GM06990 (cell line): Measurements from ENCODE around the gene FOXD4L3.
"Not testable (repeated sequence)": the region's sequence is repeated elsewhere in the genome, so short reads cannot be mapped to it uniquely, and the experiment has no call there.

ENCODE experiments used
- DNase-seq: peaks from one replicate; pipeline ENCODE4 v3.0.0-alpha.2; 2011; ENCODE audit not compliant: insufficient read length; ENCODE audit errors: extremely low read depth
- H3K27me3 ChIP-seq: replicated peaks from 2 replicates; pipeline ENCODE4 v1.6.0; 2011; ENCODE audit warnings: low read length; ENCODE audit not compliant: control insufficient read depth, insufficient read depth
- H3K36me3 ChIP-seq: 2 replicates; pipeline ENCODE4 v1.5.1; 2011; ENCODE audit warnings: low read length; ENCODE audit not compliant: control insufficient read depth, insufficient read depth
- H3K4me3 ChIP-seq: replicated peaks from 2 replicates; pipeline ENCODE4 v1.5.1; 2011; ENCODE audit warnings: low read depth, mild to moderate bottlenecking, control low read depth, low read length

The FOXD4L3 gene

DNA sequence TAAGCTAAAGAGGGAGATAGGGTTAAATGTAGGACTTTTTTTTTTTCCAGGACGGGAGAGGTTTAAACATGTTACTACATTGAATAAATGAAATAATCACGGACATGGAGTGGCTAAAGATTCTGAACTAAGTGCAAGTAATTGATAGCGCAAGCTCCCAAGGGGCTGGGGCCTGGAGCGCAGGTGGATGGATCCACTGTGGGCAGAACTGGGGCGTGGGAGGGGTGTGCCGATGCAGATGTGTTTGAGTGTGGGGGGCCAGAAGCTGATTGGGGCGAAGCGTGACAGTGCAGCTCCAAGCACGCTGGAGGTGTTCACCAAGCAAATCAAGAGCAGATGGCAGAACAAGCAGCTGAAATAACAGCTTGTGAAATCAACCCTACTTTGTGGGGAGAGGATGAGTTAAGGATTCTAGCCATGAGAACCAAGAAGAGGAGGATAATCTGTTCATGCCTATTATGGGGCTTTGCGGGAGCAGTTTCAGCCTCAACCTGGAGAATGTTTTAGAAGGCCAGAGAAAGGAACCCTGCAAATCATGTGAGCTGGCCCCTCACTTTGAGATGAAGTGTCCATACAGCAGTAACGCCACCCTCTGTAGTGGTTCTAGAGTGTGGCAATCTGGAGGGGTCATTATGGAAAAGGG, 28.0 kb downstream of the FOXD4L3 start:
- H3K4me3 ChIP-seq, H3K36me3 ChIP-seq, H3K27me3 ChIP-seq, DNase-seq: not testable (repeated sequence)

DNA sequence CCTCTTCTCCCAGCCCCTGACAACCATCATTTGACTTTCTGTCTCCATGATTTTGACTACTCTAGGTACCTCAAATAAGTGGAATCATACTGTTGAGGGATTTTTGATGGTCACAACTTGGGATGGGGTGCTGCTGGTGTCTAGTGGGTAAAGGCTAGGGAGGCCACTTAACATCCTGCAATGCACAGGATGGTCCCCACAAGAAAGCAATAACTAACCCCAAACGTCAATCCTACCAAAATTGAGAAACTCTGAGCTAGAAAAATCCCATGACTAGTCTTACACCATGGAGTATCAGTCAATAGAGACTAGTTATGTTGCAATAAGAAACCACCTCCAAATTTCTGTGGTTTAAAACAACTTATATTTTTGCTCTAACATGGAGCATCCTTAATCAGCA, 29.5 kb downstream of the FOXD4L3 start:
- not testable (repeated sequence) for H3K27me3 ChIP-seq, H3K4me3 ChIP-seq, DNase-seq, H3K36me3 ChIP-seq

DNA sequence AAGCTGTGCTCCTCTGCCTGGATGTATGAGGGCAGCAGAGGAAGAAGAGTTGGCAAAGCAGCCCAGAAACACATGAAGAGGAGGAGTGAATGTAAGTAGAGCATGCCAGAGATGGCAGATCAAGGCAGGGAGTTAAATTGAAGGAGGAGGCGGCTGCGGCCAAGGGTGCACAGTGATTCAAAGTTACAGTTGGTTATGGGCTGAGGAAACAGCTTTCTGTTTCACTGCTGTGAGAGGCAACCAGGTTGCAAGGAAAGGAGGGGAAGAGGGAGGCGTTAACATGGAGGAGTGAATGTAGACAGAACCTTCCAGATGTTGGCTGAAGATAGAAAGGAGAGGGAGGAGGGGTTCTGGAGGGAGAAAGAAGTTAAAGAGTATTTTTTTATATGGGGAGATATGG, 33.3 kb downstream of the FOXD4L3 start:
- H3K4me3 ChIP-seq, H3K36me3 ChIP-seq, H3K27me3 ChIP-seq, DNase-seq: not testable (repeated sequence)

DNA sequence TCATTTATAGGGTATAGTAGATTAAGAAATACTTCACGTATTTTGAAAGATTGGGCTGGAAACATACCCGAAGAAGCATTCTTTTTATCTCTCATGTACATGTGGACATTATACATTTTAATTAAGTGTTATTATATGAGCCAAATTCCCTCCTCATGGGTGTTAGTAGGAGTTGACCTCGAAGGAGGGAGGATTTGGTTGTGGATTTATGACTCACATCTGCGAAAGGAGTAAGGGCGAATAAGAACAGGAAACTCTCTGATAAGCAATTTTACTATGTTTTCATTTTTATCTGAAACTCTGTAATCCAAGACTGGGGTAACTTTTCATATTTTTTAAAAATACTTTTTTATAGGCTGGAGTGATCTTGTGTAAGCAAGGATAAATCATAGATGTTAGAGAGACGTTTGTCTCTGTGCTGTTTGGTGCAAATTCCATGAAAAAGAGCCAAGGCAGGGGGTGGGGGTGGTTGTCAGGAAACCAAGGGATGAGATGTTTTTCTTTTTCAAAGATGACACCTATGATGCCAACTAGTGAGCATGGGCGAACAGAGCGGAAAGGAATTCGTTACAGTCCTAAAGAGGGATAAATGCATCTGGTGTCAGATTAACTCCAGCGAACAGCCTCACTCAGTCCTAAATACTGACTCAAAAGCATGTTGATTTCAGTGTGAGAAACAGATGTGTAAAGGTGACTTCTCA, 34.1 kb downstream of the FOXD4L3 start:
- not testable (repeated sequence) for DNase-seq, H3K4me3 ChIP-seq, H3K36me3 ChIP-seq, H3K27me3 ChIP-seq

DNA sequence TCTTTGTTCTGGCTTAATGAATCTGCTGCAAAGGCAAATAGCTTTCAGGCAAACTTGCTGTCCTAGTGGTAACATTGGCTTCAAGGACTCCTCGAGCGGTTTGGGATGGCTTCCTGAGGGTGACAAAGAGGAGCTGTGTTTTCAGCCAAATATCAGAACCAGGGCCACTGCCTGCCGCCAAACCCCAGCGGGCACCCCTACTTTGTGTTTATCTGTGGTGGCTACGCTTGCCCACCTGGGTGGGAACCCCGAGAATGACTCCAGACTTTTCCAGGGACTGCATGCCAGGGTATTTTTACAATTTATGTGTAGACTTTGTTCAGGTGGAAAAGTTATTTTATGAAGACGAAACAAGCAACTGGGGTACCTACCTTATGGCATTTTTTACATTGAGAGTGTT, 35.3 kb downstream of the FOXD4L3 start:
- H3K36me3 ChIP-seq, DNase-seq, H3K4me3 ChIP-seq, H3K27me3 ChIP-seq: not testable (repeated sequence)

DNA sequence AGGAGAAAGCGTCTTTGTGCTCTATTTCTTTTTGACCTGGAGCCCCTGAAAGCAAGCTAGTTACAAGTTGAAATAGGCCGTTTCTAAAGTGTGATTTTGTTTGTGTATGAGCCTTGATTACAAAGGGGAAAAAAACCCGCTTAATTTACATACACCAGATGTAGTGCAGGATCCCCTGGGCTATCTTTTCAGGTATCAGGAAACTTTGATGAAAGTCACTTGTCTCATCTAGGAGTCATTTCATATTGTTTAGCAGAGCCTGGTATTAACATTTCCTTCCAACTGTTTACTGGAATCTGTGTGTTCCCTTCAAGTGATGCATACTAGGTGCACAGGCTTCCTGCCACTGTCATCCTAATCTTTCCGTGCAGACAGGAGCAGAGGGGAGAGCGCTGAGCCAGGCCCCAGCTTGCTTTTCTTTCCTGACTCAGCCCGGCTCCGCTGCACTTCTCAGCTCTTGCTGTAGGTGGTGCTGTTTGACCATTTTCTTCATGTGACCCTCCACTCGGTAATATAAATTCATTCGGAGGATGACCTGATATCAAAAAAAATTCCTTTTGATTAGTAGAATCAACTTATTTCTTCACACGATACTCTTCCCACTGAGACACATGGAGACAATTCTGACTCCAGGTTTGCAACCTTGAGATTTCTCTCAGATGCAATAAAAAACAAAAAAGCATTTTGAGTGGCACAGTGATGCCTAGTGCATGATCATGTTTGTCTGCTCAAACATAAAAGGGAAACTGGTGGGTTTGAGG, 39.8 kb downstream of the FOXD4L3 start:
- H3K27me3 ChIP-seq, H3K4me3 ChIP-seq, H3K36me3 ChIP-seq, DNase-seq: not testable (repeated sequence)

DNA sequence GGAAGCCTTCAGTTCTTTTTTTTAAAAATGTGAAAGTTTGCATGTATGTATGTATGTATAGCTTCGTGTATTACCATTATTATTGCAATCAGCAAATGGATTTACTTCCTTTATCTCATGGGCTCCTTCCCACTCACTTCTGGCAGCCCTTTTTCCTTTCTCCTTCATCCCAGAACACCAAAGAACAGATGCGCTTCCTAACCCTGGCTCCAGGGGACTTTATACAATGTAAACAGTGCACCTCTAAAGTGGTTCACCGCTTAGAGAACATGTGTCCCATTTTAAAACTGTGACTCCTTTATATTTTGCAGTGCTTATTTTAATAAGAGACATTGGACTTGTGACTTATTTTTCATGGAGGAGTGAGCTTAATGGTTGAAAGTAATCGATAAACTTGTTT, 40.6 kb downstream of the FOXD4L3 start:
- not testable (repeated sequence) for DNase-seq, H3K36me3 ChIP-seq, H3K4me3 ChIP-seq, H3K27me3 ChIP-seq

DNA sequence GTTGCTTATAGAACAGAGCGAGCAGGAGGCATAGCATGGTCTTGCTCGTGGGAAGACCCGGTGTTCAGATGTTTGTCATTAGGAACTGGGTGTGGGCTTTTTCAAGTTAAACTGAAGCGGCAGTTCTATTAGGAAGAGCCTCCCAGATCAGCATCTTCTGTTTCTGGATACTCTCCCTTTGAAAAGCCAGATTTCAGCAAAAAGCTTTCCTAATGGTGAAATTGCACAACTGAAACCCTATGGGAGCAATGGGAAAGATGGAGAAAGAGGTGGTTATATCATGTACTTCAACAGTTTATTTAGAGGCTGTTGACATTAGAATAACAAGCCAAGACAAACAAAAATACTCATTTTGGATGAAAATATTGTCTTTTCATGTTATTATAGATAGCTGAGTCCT, 41.3 kb downstream of the FOXD4L3 start:
- DNase-seq, H3K36me3 ChIP-seq, H3K4me3 ChIP-seq, H3K27me3 ChIP-seq: not testable (repeated sequence)

DNA sequence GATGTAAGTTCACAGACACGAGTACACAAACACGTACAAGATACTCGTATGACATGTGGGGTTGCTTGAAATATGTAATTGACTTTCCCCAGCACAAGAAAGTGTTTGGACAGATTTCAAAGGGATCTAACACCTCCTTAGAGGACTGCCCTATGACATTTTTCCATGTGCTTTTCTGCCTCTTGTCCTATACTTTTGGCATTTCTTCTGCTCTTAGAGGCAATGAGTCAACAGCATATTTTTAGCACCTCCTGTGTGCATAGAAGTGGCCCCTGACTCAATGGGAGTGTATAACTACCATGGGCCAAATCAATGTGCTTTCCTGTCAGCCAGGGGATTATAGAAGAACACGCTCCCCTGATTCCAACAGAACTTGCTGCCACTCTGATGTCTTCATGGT, 49.0 kb downstream of the FOXD4L3 start:
- DNase-seq, H3K36me3 ChIP-seq, H3K27me3 ChIP-seq: not testable (repeated sequence)

More for the DNA sequence above, 49.0 kb downstream of the FOXD4L3 start:
- H3K4me3 ChIP-seq = not testable (repeated sequence)
